GM21529 (cell line): ENCODE data around the gene EXOSC10.
"Not testable (repeated sequence)": the region's sequence is repeated elsewhere in the genome, so short reads cannot be mapped to it uniquely, and the experiment has no call there.

ENCODE experiments used
- ATAC-seq: cut with Tn5 transposase; IDR thresholded peaks from one replicate; pipeline ENCODE4 v1.9.1; 2021; ENCODE audit not compliant: unreplicated experiment

EXOSC10 gene

DNA sequence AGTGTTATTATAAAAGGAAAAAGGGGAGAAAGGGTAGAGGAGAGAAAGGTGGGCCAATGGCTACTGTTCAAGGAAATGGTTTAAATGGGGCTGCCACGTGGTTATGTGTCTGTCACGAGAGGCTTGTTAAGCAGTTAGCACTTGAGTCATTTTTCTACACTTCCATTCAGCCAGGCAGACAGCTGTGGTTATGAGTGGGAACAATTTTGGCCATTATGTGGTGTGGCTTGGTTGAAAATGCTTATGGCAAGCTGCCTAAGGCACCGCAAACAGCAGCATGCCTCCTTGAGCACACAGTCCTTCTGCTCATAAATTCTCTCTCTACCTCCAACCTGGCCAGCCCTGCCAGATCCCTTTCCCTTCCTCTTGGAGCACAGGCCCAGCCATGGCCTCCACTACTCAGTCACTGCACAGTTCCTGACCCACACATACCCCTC lies 36.7 kb downstream of the EXOSC10 start:
- ATAC-seq: peak; percentile 24

DNA sequence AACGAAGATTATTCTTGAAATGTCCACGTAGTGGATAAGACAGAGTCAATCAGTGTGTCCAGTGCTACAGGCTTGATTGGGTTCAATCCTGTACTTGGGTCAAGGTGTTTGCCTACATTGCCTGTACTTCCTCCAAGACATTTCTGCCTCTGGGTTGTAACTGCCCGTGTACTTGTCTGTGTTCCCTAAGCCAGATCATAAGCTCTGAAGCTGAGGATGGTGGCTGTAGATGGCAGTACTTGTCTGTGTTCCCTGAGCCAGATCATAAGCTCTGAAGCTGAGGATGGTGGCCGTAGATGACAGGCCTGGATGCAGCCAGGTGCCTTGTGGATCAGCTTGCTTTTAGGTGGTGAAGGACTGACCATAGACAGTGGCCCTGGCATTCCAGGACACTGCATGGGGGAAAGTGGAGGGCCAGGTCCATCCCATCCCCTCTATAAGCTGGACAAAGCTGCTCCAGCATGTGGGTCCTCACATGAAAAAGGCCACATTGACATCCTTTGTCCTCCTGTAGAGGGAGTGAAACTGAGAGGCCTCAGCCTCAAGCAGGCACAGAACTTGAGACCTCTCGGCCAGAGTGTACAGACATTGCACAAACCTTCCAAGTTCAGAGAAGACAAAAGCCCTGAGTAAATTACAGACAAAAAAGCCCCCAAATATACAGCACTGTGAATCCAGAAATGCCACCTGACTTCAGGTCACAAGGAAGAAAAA lies 37.9 kb downstream of the EXOSC10 start:
- no peak for ATAC-seq

DNA sequence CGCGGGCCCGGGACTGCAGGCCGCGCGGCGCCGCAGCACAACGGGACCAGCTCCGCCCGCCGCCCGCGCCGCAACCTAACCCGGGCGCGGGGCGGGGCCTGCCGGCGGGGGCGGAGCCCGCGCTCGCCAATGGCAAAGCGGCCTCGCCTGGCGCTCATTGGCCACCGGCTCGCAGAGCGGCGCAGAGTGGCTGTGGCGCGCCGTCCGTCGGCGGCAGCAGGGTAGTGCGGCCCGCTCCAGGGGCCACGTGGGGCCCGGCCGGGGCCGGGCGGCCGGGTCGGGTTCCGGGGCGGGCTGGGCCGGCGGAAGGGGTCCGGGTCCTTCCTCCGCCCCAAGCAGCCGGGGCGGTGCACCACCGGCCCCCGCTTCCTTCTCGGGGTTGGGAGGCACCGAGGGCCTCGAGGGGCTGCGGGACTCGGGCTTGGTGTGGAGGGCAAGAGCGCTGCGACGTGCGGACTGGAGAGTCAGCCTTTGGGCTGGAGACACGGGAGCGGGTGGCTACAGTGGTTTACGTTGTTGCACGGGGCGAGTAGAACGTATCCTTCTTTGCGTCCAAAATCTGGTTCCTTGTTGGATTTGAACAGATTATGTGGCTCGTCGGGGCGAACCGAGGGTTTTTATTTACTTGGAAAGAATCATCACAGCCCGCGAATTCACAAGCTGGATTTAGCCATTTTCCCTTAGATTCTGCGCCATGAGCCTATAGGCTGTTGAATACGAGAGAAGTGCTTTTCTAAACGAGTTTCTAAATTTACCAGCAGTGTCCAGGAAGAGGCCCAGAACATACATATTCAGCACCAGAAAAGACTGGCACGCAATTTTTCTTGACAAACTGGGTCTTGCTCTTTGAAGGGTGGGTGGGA lies 39.5 kb downstream of the EXOSC10 start, which contains the start of gene SRM:
TSS of gene SRM (minus strand) at position 51 of the 863 bp plus-strand sequence. CDS start 75 bp downstream, outside the sequence.
- peak; percentile 77 for ATAC-seq

GRCh38 chr1:11059155-11059967 lies 40.3 kb downstream of the EXOSC10 start:
- ATAC-seq: peak; percentile 20

- no peak for ATAC-seq
These were observed 41.0 kb downstream of the EXOSC10 start for GRCh38 chr1:11058595-11059154.

DNA sequence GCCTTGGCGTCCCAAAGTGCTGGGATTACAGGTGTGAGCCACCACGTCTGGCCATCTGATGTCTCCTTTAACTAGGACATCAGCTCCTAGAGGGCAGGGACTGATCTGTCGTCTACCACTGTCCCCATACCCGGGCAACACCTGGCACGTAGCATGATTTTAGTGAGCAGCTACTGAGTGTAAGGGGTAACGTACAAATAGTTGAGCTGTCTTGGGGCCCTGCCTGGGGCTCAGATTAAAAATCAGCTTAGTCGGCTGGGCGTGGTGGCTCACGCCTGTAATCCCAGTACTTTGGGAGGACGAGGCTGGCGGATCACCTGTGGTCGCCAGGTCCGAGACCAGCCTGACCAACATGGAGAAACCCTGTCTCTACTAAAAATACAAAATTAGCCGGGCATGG lies 41.6 kb downstream of the EXOSC10 start:
- ATAC-seq: no peak

DNA sequence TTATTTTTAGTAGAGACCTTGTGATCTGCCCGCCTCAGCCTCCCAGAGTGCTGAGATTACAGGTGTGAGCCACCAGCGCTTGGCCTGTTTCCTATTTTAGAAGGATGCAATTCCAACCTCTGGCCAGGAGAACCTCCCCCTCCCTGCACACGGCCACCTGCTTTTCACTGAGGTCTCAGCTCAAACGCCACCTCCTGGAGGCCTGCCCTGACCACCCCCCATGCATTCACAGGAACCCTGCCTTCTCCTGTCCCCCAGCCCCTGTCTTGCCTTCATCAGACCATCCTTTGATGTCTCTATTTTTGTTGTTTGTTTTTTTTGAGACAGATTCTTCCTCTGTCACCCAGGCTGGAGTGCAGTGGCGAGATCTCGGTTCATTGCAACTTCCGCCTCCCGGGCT lies 42.2 kb downstream of the EXOSC10 start:
- no peak for ATAC-seq

DNA sequence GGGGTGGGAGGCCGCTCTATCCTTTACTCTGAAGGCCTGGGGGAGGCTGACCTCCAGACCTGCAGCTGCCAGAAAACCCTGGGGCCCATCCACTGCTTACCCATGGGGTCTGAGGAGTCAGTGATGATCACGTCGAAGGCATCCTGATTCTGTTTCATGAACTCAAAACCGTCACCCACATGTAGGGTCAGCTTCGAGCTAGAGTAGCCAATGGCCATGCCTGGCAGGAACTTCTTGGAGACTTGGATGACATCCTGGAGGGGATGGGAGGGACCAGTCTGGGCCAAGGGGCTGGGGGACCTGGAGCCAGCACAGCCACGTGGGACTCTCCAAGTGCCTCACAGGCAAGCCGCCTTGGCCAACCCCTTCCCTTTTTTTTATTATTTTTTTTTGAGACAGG lies 43.2 kb downstream of the EXOSC10 start:
- no peak for ATAC-seq

DNA sequence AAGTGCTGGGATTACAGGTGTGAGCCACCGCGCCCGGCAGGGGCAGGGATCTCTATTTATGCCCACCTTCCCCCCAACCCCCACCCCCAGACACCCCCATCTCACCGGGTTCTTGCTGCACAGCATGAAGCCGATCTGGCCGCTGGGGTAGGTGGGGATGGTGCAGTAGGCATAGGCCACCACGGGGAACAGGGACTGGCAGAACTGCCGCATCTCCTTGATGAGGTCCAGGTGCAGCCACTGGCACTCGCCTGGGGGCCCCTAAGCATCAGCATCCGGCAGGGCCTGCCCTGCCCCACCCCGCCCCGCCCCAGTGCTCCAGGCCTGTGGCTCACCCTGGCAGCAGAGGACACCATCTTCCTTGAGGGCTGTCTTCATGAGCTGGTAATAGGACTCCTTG lies 44.0 kb downstream of the EXOSC10 start:
- no peak for ATAC-seq

- no peak for ATAC-seq
These were observed 45.0 kb downstream of the EXOSC10 start for GRCh38 chr1:11054666-11055065.

GRCh38 chr1:11054181-11054580 lies 45.5 kb downstream of the EXOSC10 start:
- ATAC-seq: no peak

GRCh38 chr1:11053758-11054137 lies 45.9 kb downstream of the EXOSC10 start:
- ATAC-seq: no peak

DNA sequence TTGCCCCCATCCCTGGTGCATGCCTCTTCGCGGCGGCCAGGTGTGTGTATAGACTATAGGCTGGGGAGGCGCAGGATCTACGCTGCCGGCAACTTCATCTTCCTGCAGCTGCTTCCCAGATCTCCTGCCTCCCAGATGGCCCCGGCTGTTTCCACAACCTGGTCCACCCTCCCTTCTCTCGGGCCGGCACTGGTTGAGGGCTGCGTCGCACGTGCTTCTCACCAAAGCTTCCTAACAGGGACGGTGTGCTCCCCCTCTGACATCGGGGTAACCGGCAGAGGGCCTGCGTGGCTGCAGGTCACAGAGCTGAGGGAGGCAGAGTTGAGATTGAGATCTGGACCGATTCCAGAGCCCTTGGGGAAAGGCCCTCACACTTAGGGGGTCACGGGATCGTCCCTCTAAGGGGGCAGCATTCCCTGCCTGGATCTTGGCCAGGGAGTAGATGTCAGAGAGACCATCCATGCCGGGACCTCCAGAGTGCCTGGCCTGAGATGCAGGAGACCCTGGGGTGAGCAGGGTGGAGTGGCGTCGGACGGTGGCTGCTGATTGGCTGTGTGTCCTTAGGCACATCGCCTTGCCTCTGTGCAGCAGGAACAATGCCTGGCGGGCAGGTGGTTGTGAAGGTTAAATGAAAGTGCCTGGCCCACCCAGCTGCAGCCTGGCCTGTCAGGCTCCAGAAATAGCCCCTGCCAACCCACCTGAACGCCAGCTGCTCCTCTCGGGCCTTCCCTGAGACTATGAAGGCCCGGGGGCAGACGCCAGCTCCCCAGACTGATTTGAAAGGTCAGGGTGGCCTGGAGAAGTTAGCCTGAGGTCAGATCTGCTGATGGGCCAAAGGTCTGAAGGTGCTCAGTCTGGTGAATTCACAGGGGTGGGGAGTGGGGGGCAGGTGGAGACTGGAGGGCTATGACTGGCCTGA lies 46.6 kb downstream of the EXOSC10 start:
- ATAC-seq: no peak

DNA sequence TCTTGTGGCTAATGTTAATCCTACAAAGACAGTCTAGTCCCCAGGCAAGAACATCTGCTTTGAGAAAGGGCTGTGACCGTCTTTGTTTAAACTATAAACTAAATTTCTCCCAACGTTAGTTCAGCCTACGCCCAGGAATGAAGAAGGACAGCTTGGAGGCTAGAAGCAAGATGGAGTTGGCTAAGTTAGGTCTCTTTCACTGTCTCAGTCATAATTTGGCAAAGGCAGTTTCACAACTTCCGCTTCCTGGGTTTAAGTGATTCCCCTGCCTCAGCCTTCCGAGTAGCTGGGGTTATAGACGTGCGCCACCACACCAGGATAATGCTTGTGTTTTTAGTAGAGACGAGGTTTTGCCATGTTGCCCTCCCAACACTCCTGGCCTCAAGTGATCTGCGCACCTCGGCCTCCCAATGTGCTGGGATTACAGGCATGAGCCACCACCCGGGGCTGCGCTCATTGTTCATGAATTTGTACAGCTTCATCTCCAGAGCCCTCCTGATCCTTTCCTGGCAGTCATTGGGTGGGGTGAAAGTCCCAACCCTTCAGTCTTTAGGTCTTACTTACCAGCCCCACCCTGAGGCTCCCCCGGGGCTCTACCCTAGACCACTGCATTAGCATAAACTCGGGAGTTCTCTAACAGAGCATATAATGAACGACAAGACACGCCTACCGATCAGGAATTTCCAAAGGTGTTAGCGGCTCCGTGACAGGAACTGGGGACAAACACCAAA lies 47.7 kb downstream of the EXOSC10 start:
- no peak for ATAC-seq

- ATAC-seq: not testable (repeated sequence)
These were observed 48.5 kb downstream of the EXOSC10 start for GRCh38 chr1:11051121-11051520.

DNA sequence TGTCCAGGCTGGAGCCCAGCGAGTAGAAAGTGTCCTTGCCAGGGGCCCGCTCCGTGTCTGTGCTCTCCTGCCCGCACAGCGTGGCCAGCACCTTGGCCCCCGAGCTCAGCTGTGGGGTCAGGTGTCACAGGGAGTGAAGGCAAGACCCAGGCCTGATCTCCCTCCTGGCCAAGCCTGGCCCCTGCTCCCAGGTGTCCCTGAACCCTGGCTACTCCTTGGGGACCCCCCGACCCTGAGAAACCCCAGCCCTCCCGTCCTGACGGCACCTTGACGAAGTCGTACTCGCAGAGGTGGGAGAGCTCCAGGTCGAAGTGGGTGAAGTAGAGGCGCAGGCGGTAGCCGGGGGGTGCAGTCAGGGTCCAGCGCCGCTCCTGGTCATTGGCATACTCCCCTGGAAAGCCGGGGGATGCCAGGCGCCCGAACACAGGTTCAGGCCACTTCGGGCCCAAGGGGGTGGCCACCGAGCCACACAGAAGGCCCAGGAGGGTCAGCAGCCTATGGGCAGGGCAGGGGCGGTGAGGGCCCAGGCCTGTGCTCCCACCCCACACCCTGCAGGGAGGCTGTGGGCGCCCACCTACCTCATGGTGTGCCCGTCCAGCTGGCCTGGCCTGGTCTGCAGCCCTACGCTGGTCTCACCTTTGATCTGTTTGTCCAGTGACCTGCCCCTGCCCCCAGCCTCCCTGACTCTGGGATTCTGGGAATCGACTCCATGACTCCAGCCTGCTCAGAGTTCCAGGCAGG lies 52.9 kb downstream of the EXOSC10 start, which contains the start of gene MASP2:
TSS of gene MASP2 (minus strand) at position 615 of the 741 bp plus-strand sequence. CDS start at position 583, 32 bp downstream.
- no peak for ATAC-seq

DNA sequence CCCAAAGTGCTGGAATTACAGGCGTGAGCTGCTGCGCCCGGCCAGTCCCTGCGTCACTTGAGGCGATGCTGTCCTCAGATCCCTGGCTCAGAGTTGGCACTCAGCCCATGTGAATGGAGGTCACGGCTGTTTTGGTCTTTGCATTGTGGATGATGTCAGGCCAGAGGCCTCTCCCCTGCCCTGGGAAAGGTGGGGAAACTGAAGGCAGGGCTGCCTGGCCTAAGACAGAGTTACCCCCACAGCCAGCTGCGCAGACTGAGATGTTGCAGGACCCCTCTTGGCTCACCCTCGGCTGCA lies 53.5 kb downstream of the EXOSC10 start:
- ATAC-seq: no peak

DNA sequence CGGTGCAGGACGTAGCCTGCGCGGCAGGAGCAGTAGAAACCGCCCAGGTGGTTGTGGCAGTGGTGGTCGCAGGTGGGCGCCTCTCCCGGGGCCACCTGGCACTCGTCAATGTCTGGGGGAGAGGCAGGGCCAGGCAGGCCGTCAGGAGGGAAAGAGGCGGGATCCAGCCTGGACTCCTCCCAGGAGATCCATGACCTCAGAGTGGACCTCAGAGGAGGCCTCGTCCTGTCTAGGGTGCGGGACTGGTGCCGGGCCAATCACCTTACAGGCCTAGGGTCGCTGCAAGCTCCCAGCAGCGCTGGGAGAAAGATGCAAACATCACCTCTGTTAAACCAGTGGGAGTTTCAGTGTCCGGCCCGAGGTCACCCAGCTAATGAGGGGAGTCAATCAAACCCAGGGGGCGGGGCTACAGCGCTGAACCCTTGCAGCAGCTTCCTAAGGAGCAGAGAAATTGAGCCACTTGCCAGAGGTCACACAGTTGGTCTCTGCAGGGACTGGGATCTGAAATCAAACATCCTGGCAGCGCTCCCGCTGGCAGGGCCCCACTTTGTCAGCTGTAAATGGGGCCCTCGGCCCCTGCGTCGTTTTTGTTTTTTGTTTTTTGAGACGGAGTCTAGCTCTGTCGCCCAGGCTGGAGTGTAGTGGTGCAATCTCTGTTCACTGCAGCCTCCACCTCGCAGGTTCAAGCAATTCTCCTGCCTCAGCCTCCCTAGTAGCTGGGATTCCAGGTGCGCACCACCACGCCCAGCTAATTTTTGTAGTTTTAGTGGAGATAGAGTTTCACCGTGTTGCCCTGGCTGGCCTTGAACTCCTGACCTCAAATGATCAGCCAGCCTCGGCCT lies 54.0 kb downstream of the EXOSC10 start:
- ATAC-seq: no peak
